Mesendoderm (in vitro differentiated cells): Measurements from ENCODE around the gene TIMM10.

ENCODE experiments used
- DNase-seq: peaks from one replicate; pipeline ENCODE4 v3.0.0; 2013
- H2AK5ac ChIP-seq: 2 replicates; pipeline ENCODE4 v1.6.1; 2013; ENCODE audit warnings: low read length, inconsistent platforms
- H2BK120ac ChIP-seq: 2 replicates; pipeline ENCODE4 v1.6.1; 2013; ENCODE audit warnings: low read depth, mild to moderate bottlenecking, low read length, moderate library complexity, mixed read lengths
- H2BK15ac ChIP-seq: replicated peaks from 2 replicates; pipeline ENCODE4 v1.6.1; 2013; ENCODE audit warnings: low read depth, mild to moderate bottlenecking, moderate library complexity
- H2BK5ac ChIP-seq: 2 replicates; pipeline ENCODE4 v1.6.1; 2013; ENCODE audit warnings: low read length, inconsistent platforms
- H3K18ac ChIP-seq: 2 replicates; pipeline ENCODE4 v1.6.1; 2013; ENCODE audit warnings: mild to moderate bottlenecking, low read length, mixed read lengths
- H3K23ac ChIP-seq: one replicate; pipeline ENCODE4 v1.6.1; 2013; ENCODE audit warnings: low read length
- H3K27ac ChIP-seq: 2 replicates; pipeline ENCODE4 v1.5.1; 2013; ENCODE audit warnings: low read depth, mild to moderate bottlenecking, inconsistent platforms, low read length, moderate library complexity
- H3K27me3 ChIP-seq: 2 replicates; pipeline ENCODE4 v1.6.1; 2013; ENCODE audit warnings: low read length, control low read depth, mild to moderate bottlenecking, inconsistent platforms; ENCODE audit not compliant: insufficient read depth, poor library complexity
- H3K36me3 ChIP-seq: 2 replicates; pipeline ENCODE4 v1.6.1; 2013; ENCODE audit warnings: low read length, inconsistent platforms; ENCODE audit not compliant: control insufficient read depth, insufficient read depth
- H3K4ac ChIP-seq: one replicate; pipeline ENCODE4 v1.6.1; 2013; ENCODE audit warnings: low read depth, mild to moderate bottlenecking, low read length, moderate library complexity
- H3K4me1 ChIP-seq: 2 replicates; pipeline ENCODE4 v1.6.1; 2013; ENCODE audit warnings: low read depth, low read length, inconsistent platforms; ENCODE audit not compliant: control insufficient read depth
- H3K4me2 ChIP-seq: 2 replicates; pipeline ENCODE4 v1.6.1; 2013; ENCODE audit warnings: low read length
- H3K4me3 ChIP-seq: 2 replicates; pipeline ENCODE4 v1.5.1; 2013; ENCODE audit warnings: mild to moderate bottlenecking, low read length
- H3K56ac ChIP-seq: one replicate; pipeline ENCODE4 v1.6.1; 2013; ENCODE audit warnings: low read length
- H3K79me1 ChIP-seq: 2 replicates; pipeline ENCODE4 v1.6.1; 2013; ENCODE audit warnings: low read length, inconsistent platforms
- H3K79me2 ChIP-seq: 2 replicates; pipeline ENCODE4 v1.6.1; 2013; ENCODE audit warnings: mild to moderate bottlenecking, low read length; ENCODE audit not compliant: control insufficient read depth, insufficient read depth
- H3K9ac ChIP-seq: 2 replicates; pipeline ENCODE4 v1.6.1; 2013; ENCODE audit warnings: low read length, inconsistent platforms
- H4K5ac ChIP-seq: one replicate; pipeline ENCODE4 v1.6.1; 2013; ENCODE audit warnings: low read length
- H4K8ac ChIP-seq: one replicate; pipeline ENCODE4 v1.6.1; 2013; ENCODE audit warnings: low read depth, mild to moderate bottlenecking, control low read depth, low read length, moderate library complexity
- WGBS: extraction: QIAGEN DNeasy Blood & Tissue Kit; methylation state at CpG from one replicate; pipeline ENCODE4 v1.1.7; 2013; ENCODE audit warnings: low lambda C conversion rate, missing lambda C conversion rate; ENCODE audit not compliant: insufficient coverage; ENCODE audit errors: extremely low coverage; 5-methylcytosine and 5-hydroxymethylcytosine counted together

Gene TIMM10

GRCh38 chr11:57555393-57555792, 24.8 kb upstream of the TIMM10 start:
- no peak overlapping the region for H3K56ac ChIP-seq
- no peaks in the 10 kb centered on the region for H3K4me1 ChIP-seq
- no peak overlapping the region for H3K4ac ChIP-seq
- H3K36me3 ChIP-seq, result no peaks in the 10 kb centered on the region
- no peak overlapping the region for H4K5ac ChIP-seq
- no peaks in the 10 kb centered on the region for H3K79me2 ChIP-seq
- no peak overlapping the region for H3K18ac ChIP-seq
- H2AK5ac ChIP-seq, result no peak overlapping the region
- no peak overlapping the region for H3K9ac ChIP-seq
- no peak overlapping the region for H3K27ac ChIP-seq
- no peak overlapping the region for H3K4me2 ChIP-seq
- no peak overlapping the region for H2BK5ac ChIP-seq
- no CpG with 5 or more reads among the region's 2 CpGs for WGBS
- H2BK15ac ChIP-seq, result no peak overlapping the region
- no peak overlapping the region for H3K23ac ChIP-seq
- H2BK120ac ChIP-seq, result no peak overlapping the region
- no peak for DNase-seq
- no peaks in the 10 kb centered on the region for H3K79me1 ChIP-seq
- H3K4me3 ChIP-seq, result no peak overlapping the region
- no peaks in the 10 kb centered on the region for H3K27me3 ChIP-seq
- no peak overlapping the region for H4K8ac ChIP-seq

- no peak overlapping the region for H3K18ac ChIP-seq
- no peak overlapping the region for H3K27ac ChIP-seq
- no peaks in the 10 kb centered on the region for H3K27me3 ChIP-seq
- no CpG with 5 or more reads among the region's 5 CpGs for WGBS
- H2BK5ac ChIP-seq, result no peak overlapping the region
- no peak overlapping the region for H3K56ac ChIP-seq
- no peak overlapping the region for H3K4ac ChIP-seq
- no peak overlapping the region for H4K8ac ChIP-seq
- peaks cover 2% of the 10 kb centered on the region for H3K4me1 ChIP-seq
- H3K9ac ChIP-seq, result no peak overlapping the region
- no peak overlapping the region for H4K5ac ChIP-seq
- no peak overlapping the region for H3K23ac ChIP-seq
- no peak overlapping the region for H2BK15ac ChIP-seq
- no peaks in the 10 kb centered on the region for H3K36me3 ChIP-seq
- H2AK5ac ChIP-seq, result no peak overlapping the region
- no peak overlapping the region for H3K4me2 ChIP-seq
- H3K79me2 ChIP-seq, result no peaks in the 10 kb centered on the region
- peak; percentile 44 for DNase-seq
- no peak overlapping the region for H2BK120ac ChIP-seq
- no peaks in the 10 kb centered on the region for H3K79me1 ChIP-seq
- no peak overlapping the region for H3K4me3 ChIP-seq
Measured at GRCh38 chr11:57552479-57552878, 21.9 kb upstream of the TIMM10 start.

- WGBS, result no CpG with 5 or more reads among the region's 4 CpGs
- no peak overlapping the region for H3K18ac ChIP-seq
- no peak overlapping the region for H3K23ac ChIP-seq
- no peak overlapping the region for H2BK120ac ChIP-seq
- H3K27ac ChIP-seq, result no peak overlapping the region
- DNase-seq, result no peak
- peaks cover 4% of the 10 kb centered on the region for H3K4me1 ChIP-seq
- H3K4me2 ChIP-seq, result no peak overlapping the region
- no peaks in the 10 kb centered on the region for H3K36me3 ChIP-seq
- H3K79me2 ChIP-seq, result no peaks in the 10 kb centered on the region
- no peak overlapping the region for H2BK5ac ChIP-seq
- H4K8ac ChIP-seq, result no peak overlapping the region
- H3K4me3 ChIP-seq, result no peak overlapping the region
- H3K4ac ChIP-seq, result no peak overlapping the region
- H3K56ac ChIP-seq, result no peak overlapping the region
- H2AK5ac ChIP-seq, result no peak overlapping the region
- no peaks in the 10 kb centered on the region for H3K79me1 ChIP-seq
- H4K5ac ChIP-seq, result no peak overlapping the region
- H3K9ac ChIP-seq, result no peak overlapping the region
- no peaks in the 10 kb centered on the region for H3K27me3 ChIP-seq
- no peak overlapping the region for H2BK15ac ChIP-seq
Measured at GRCh38 chr11:57551941-57552340, 21.4 kb upstream of the TIMM10 start.

- Histone ChIP-seq H3K79me1 (no peaks in the 10 kb centered on the region), H3K27ac (no peak overlapping the region), H4K8ac (no peak overlapping the region), H3K4me2 (no peak overlapping the region), H3K56ac (no peak overlapping the region), H3K79me2 (no peaks in the 10 kb centered on the region), H3K4ac (no peak overlapping the region), H4K5ac (no peak overlapping the region), H3K9ac (no peak overlapping the region), H2BK15ac (no peak overlapping the region), H2AK5ac (no peak overlapping the region), H3K23ac (no peak overlapping the region), H3K36me3 (no peaks in the 10 kb centered on the region), H2BK120ac (no peak overlapping the region), H3K27me3 (no peaks in the 10 kb centered on the region), H3K4me1 (peaks cover 4% of the 10 kb centered on the region), H2BK5ac (no peak overlapping the region), H3K4me3 (no peak overlapping the region), H3K18ac (no peak overlapping the region)
- no peak for DNase-seq
- no CpG with 5 or more reads among the region's 8 CpGs for WGBS
Measured at GRCh38 chr11:57549983-57550382, 19.4 kb upstream of the TIMM10 start.

- H3K27ac ChIP-seq, result no peak overlapping the region
- no CpG with 5 or more reads among the region's 6 CpGs for WGBS
- no peak overlapping the region for H3K56ac ChIP-seq
- H2BK120ac ChIP-seq, result no peak overlapping the region
- H3K79me1 ChIP-seq, result no peaks in the 10 kb centered on the region
- H3K9ac ChIP-seq, result no peak overlapping the region
- H3K79me2 ChIP-seq, result no peaks in the 10 kb centered on the region
- peaks cover 6% of the 10 kb centered on the region for H3K4me1 ChIP-seq
- no peak overlapping the region for H2AK5ac ChIP-seq
- H3K4me2 ChIP-seq, result no peak overlapping the region
- H3K23ac ChIP-seq, result no peak overlapping the region
- H3K27me3 ChIP-seq, result no peaks in the 10 kb centered on the region
- H3K18ac ChIP-seq, result no peak overlapping the region
- H3K4me3 ChIP-seq, result no peak overlapping the region
- no peak overlapping the region for H2BK15ac ChIP-seq
- H4K5ac ChIP-seq, result no peak overlapping the region
- no peak overlapping the region for H2BK5ac ChIP-seq
- no peaks in the 10 kb centered on the region for H3K36me3 ChIP-seq
- H3K4ac ChIP-seq, result no peak overlapping the region
- no peak overlapping the region for H4K8ac ChIP-seq
- peak; percentile 51 for DNase-seq
Measured at GRCh38 chr11:57547854-57548377, 17.4 kb upstream of the TIMM10 start.

GRCh38 chr11:57546869-57547475, 16.4 kb upstream of the TIMM10 start:
- Histone ChIP-seq H3K4me3 (no peak overlapping the region), H3K27me3 (no peaks in the 10 kb centered on the region), H3K79me1 (no peaks in the 10 kb centered on the region), H3K9ac (no peak overlapping the region), H2BK120ac (no peak overlapping the region), H3K23ac (no peak overlapping the region), H2AK5ac (no peak overlapping the region), H3K4me1 (peaks cover 8% of the 10 kb centered on the region), H3K4ac (no peak overlapping the region), H3K79me2 (no peaks in the 10 kb centered on the region), H2BK15ac (no peak overlapping the region), H3K36me3 (no peaks in the 10 kb centered on the region), H3K56ac (no peak overlapping the region), H3K4me2 (no peak overlapping the region), H4K8ac (no peak overlapping the region), H2BK5ac (no peak overlapping the region), H3K27ac (no peak overlapping the region), H3K18ac (no peak overlapping the region), H4K5ac (no peak overlapping the region)
- DNase-seq, result peak; percentile 80
- no CpG with 5 or more reads among the region's 5 CpGs for WGBS
